GM15510 (cell line): ENCODE measurements around the gene ETV2.

Source experiments
- POLR2A ChIP-seq: IDR thresholded peaks from 3 replicates; pipeline ENCODE4 v1.6.1; 2011; ENCODE audit warnings: borderline replicate concordance; ENCODE audit not compliant: insufficient read length; ENCODE audit errors: extremely low read depth

Gene ETV2

GRCh38 chr19:35644206-35644986 is 2.9 kb downstream of the ETV2 start:
- peak; percentile 40 for TF ChIP-seq POLR2A

- no peak for TF ChIP-seq POLR2A
These were observed 3.6 kb downstream of the ETV2 start for GRCh38 chr19:35644987-35645679.

GRCh38 chr19:35645680-35646511 is 4.4 kb downstream of the ETV2 start:
- no peak for TF ChIP-seq POLR2A

- peak; percentile 86 for TF ChIP-seq POLR2A
These were observed 6.7 kb downstream of the ETV2 start, which contains the start of gene COX6B1 for GRCh38 chr19:35648017-35648961. COX6B1 (plus strand) TSS chr19:35648323; CDS start chr19:35651244, 2,921 bp downstream.

GRCh38 chr19:35650581-35650980 is 9.0 kb downstream of the ETV2 start:
- no peak for TF ChIP-seq POLR2A

GRCh38 chr19:35655600-35655999 is 14.1 kb downstream of the ETV2 start:
- no peak for TF ChIP-seq POLR2A

GRCh38 chr19:35656700-35657099 is 15.2 kb downstream of the ETV2 start:
- TF ChIP-seq POLR2A, result no peak

- TF ChIP-seq POLR2A, result no peak
These were observed 16.6 kb downstream of the ETV2 start for GRCh38 chr19:35657904-35658700.

GRCh38 chr19:35661995-35662340 is 20.4 kb downstream of the ETV2 start:
- no peak for TF ChIP-seq POLR2A

- TF ChIP-seq POLR2A, result no peak
These were observed 22.4 kb downstream of the ETV2 start for GRCh38 chr19:35663981-35664380.

- TF ChIP-seq POLR2A, result no peak
These were observed 23.6 kb downstream of the ETV2 start for GRCh38 chr19:35665157-35665556.

GRCh38 chr19:35665604-35666003 is 24.1 kb downstream of the ETV2 start:
- TF ChIP-seq POLR2A, result no peak

GRCh38 chr19:35666251-35666913 is 24.8 kb downstream of the ETV2 start, which contains the start of gene UPK1A:
UPK1A (plus strand) TSS chr19:35666517; CDS start chr19:35666813, 296 bp downstream.
- no peak for TF ChIP-seq POLR2A

GRCh38 chr19:35669566-35669965 is 28.0 kb downstream of the ETV2 start:
- TF ChIP-seq POLR2A, result no peak

- TF ChIP-seq POLR2A, result no peak
These were observed 28.4 kb downstream of the ETV2 start for GRCh38 chr19:35669974-35670373.
